Fibroblast of lung (primary cell): Measurements from ENCODE around the gene DDX60.

Source experiments
- EZH2 ChIP-seq: IDR thresholded peaks from 2 replicates; pipeline ENCODE4 v1.5.1; 2012; ENCODE audit warnings: low read length, control low read depth, mild to moderate bottlenecking; ENCODE audit errors: missing control alignments
- TF ChIP-seq, protein P1 (sequence below), 2 donors: IDR thresholded peaks in 1 of 2; conservative IDR thresholded peaks in 1 of 2; 1 replicate in 1 of 2; 2 replicates in 1 of 2; pipeline ENCODE4 v1.5.1; 2011 to 2012; ENCODE audit warnings: low read length in 2 of 2, control low read depth in 1 of 2, inconsistent platforms in 1 of 2, low read depth in 1 of 2, mild to moderate bottlenecking in 1 of 2

DNA sequence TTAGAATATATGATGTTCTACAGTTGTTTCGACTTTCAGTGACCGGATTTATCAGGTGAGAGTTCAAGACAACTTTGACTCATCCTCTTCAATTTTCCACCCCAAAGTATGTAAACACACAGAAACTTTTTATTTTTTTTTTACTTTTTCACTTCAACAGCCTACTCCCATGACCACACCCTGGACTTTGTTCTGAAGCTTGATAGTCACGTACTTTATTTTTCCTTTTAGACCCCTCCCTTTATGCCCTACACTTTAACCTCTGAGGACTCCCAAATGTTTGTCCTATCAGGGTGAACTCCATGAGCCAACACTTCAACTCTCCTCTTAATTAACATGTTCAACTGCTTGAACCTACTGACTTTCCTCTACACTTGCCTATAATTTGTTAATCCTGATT, 2.5 kb upstream of the DDX60 start:
- TF ChIP-seq, protein P1, sequence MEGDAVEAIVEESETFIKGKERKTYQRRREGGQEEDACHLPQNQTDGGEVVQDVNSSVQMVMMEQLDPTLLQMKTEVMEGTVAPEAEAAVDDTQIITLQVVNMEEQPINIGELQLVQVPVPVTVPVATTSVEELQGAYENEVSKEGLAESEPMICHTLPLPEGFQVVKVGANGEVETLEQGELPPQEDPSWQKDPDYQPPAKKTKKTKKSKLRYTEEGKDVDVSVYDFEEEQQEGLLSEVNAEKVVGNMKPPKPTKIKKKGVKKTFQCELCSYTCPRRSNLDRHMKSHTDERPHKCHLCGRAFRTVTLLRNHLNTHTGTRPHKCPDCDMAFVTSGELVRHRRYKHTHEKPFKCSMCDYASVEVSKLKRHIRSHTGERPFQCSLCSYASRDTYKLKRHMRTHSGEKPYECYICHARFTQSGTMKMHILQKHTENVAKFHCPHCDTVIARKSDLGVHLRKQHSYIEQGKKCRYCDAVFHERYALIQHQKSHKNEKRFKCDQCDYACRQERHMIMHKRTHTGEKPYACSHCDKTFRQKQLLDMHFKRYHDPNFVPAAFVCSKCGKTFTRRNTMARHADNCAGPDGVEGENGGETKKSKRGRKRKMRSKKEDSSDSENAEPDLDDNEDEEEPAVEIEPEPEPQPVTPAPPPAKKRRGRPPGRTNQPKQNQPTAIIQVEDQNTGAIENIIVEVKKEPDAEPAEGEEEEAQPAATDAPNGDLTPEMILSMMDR (conservative IDR thresholded peaks at IDR 0.05 in 1 of 2, IDR thresholded peaks at IDR 0.05 in 1 of 2; ENCODE audit: low read depth in 1 of 2, low read length in 2 of 2) = no peak
- no peak for TF ChIP-seq EZH2
